GM12878 (cell line): Measurements from ENCODE around the gene GEMIN8. TPM values are rescaled to one million over a fixed set of nuclear protein-coding genes. Genes with fewer than 3 reads are reported as not detected.

Experiments
- ATAC-seq: fragments of 200-7000 bp; cut with Tn5 transposase; 3 replicates; pipeline ENCODE4 v1.9.1; 2020; ENCODE audit warnings: mild to moderate bottlenecking, moderate library complexity
- BruUV-seq: library from RNA; stranded (reverse); fragments of 400-500 nt; replicated peaks from 2 replicates; lab custom pipeline; 2021; lab: Mats Ljungman, UMichigan
- CTCF ChIA-PET: fragments of 300-600 bp; sonication (Branson Sonifier 250); formaldehyde crosslinking; extraction: SDS; loops from one replicate; lab custom pipeline; 2021; ENCODE audit warnings: inconsistent platforms; lab: Yijun Ruan, JAX
- POLR2A ChIA-PET: fragments of 350-600 bp; formaldehyde crosslinking; extraction: SDS; loops from one replicate; lab custom pipeline; 2021; ENCODE audit warnings: inconsistent platforms; lab: Charles Lee
- RAD21 ChIA-PET: fragments of 300-600 bp; sonication (Branson Sonifier 250); formaldehyde crosslinking; loops from one replicate; lab custom pipeline; 2023; ENCODE audit warnings: antibody characterized with exemption; ENCODE audit not compliant: unreplicated experiment; lab: Charles Lee
- SMC1A ChIA-PET: fragments of 300-600 bp; sonication (Branson Sonifier 250); formaldehyde crosslinking; loops from one replicate; lab custom pipeline; 2023; ENCODE audit not compliant: unreplicated experiment, uncharacterized antibody; lab: Charles Lee
- DNase-seq: peaks from one replicate; pipeline ENCODE4 v3.0.0-alpha.2; 2011; ENCODE audit warnings: low read depth, low spot score
- FAIRE-seq: peaks from 3 replicates; lab custom pipeline; 2011; peaks lifted over from hg19 to GRCh38; lab: Jason Lieb, UNC
- H2AFZ ChIP-seq: 2 replicates; pipeline ENCODE4 v1.6.0; 2011; ENCODE audit warnings: low read depth, low read length, control low read depth; ENCODE audit not compliant: control insufficient read depth
- H3K27ac ChIP-seq: 2 replicates; pipeline ENCODE4 v1.5.1; 2011; ENCODE audit warnings: control low read depth; ENCODE audit not compliant: control insufficient read depth, insufficient read depth
- H3K27me3 ChIP-seq, 2 experiments: replicated peaks in 1 of 2; 2 replicates each; pipeline versions ENCODE4 v1.6.0 to v1.6.1; 2011; ENCODE audit warnings: low read length in 1 of 2; ENCODE audit not compliant: control insufficient read depth in 2 of 2, insufficient read depth in 2 of 2
- H3K36me3 ChIP-seq, 2 experiments: 2 replicates each; pipeline ENCODE4 v1.5.1; 2011; ENCODE audit warnings: low read length in 1 of 2; ENCODE audit not compliant: control insufficient read depth in 2 of 2, insufficient read depth in 2 of 2
- H3K4me1 ChIP-seq: 2 replicates; pipeline ENCODE4 v1.6.1; 2011; ENCODE audit warnings: mild to moderate bottlenecking, low read length, moderate library complexity, mixed read lengths; ENCODE audit not compliant: control insufficient read depth, insufficient read depth
- H3K4me2 ChIP-seq: 2 replicates; pipeline ENCODE4 v1.6.0; 2011; ENCODE audit warnings: control low read depth; ENCODE audit not compliant: control insufficient read depth, insufficient read depth
- H3K4me3 ChIP-seq: fragments of 200-600 bp; sonication (generic); 2 replicates; pipeline ENCODE4 v1.5.1; 2016
- H3K79me2 ChIP-seq: 2 replicates; pipeline ENCODE4 v1.6.0; 2011; ENCODE audit warnings: low read length; ENCODE audit not compliant: control insufficient read depth, insufficient read depth
- H3K9ac ChIP-seq: 2 replicates; pipeline ENCODE4 v1.8.0; 2011; ENCODE audit warnings: low read length, control low read depth, mixed read lengths; ENCODE audit not compliant: control insufficient read depth, insufficient read depth
- H3K9me3 ChIP-seq: replicated peaks from 3 replicates; pipeline ENCODE4 v1.5.1; 2011; ENCODE audit warnings: mild to moderate bottlenecking, low read length; ENCODE audit not compliant: control insufficient read depth, insufficient read depth
- H4K20me1 ChIP-seq: 2 replicates; pipeline ENCODE4 v1.6.0; 2011; ENCODE audit not compliant: control insufficient read depth, insufficient read depth
- ASH2L ChIP-seq: fragments of 300-600, 200-600 bp; sonication (generic); IDR thresholded peaks from 2 replicates; pipeline ENCODE4 v1.6.1; 2017; ENCODE audit warnings: low read depth, mild to moderate bottlenecking, borderline replicate concordance
- CBX5 ChIP-seq: sonication (generic); IDR thresholded peaks from 2 replicates; pipeline ENCODE4 v1.6.1; 2016; ENCODE audit warnings: low read depth, moderate library complexity, mild to moderate bottlenecking, inconsistent platforms
- HCFC1 ChIP-seq: fragments of 150-350 bp; IDR thresholded peaks from 2 replicates; pipeline ENCODE4 v1.6.1; 2014; ENCODE audit warnings: low read length
- NBN ChIP-seq: fragments of 450-650 bp; IDR thresholded peaks from 2 replicates; pipeline ENCODE4 v1.6.1; 2016
- NFIC ChIP-seq: IDR thresholded peaks from 2 replicates; pipeline ENCODE4 v1.6.1; 2012; ENCODE audit warnings: low read depth, mild to moderate bottlenecking, inconsistent platforms, low read length, moderate library complexity
- NR2C2 ChIP-seq: IDR thresholded peaks from 2 replicates; pipeline ENCODE4 v1.6.1; 2011; ENCODE audit warnings: borderline replicate concordance, low read depth; ENCODE audit not compliant: control insufficient read depth, insufficient read length
- POU2F2 ChIP-seq: IDR thresholded peaks from 3 replicates; pipeline ENCODE4 v1.6.1; 2011; ENCODE audit warnings: low read depth, mild to moderate bottlenecking, low read length, borderline replicate concordance
- RAD21 ChIP-seq: IDR thresholded peaks from 2 replicates; pipeline ENCODE4 v1.6.1; 2011; ENCODE audit warnings: mild to moderate bottlenecking, low read depth, low read length, moderate library complexity; ENCODE audit not compliant: insufficient read depth
- RAD51 ChIP-seq: fragments of 450-650 bp; IDR thresholded peaks from 2 replicates; pipeline ENCODE4 v1.6.1; 2016; ENCODE audit warnings: moderate library complexity, mild to moderate bottlenecking, inconsistent platforms
- SUZ12 ChIP-seq: fragments of 200-600 bp; sonication (generic); IDR thresholded peaks from one replicate; pipeline ENCODE4 v1.6.1; 2018; ENCODE audit warnings: antibody characterized with exemption, mild to moderate bottlenecking; ENCODE audit not compliant: unreplicated experiment
- TBL1XR1 ChIP-seq: IDR thresholded peaks from 2 replicates; pipeline ENCODE4 v1.6.1; 2012; ENCODE audit warnings: low read depth, low read length, improper control_type of control experiment
- YY1 ChIP-seq: IDR thresholded peaks from 2 replicates; pipeline ENCODE4 v1.6.1; 2011; ENCODE audit warnings: low read depth, mild to moderate bottlenecking, low read length
- WGBS: methylation state at CpG from one replicate; pipeline ENCODE4 v1.1.6; 2016; ENCODE audit warnings: low lambda C conversion rate; ENCODE audit not compliant: insufficient replicate concordance, insufficient coverage; ENCODE audit errors: missing lambda C conversion rate; 5-methylcytosine and 5-hydroxymethylcytosine counted together
- in situ Hi-C: fragments of 300-500 bp; cut with MboI; formaldehyde crosslinking; loops from 9 replicates; pipeline ENCODE4 v1.14.3; 2018; ENCODE audit warnings: mixed read lengths
- intact Hi-C: fragments of 100-400 bp; cut with micrococcal nuclease; formaldehyde crosslinking; loops from one replicate; pipeline ENCODE4 v1.14.2; 2022; ENCODE audit not compliant: unreplicated experiment
- polyA plus RNA-seq, 11 experiments: library from polyadenylated mRNA; depleted of rRNA in 4 of 11; unstranded in 6 of 11; stranded (reverse) in 5 of 11; fragments of >200 nt; fragmentation: Nextera tagmentation in 4 of 11; fragmentation: Illumina TruSeq in 1 of 11; extraction: Ambion mirVana in 4 of 11; extraction: Trizol in 1 of 11; gene quantifications; 1 replicate in 1 of 11; 2 replicates in 10 of 11; pipeline versions ENCODE4 v1.2.1 to v1.2.3, GENCODE V29; 2011 to 2016; ENCODE audit warnings: inconsistent platforms in 2 of 11, missing spikeins in 2 of 11, low read depth in 1 of 11
- total RNA-seq, 4 experiments: library from RNA; depleted of rRNA in 3 of 4; stranded (reverse); fragments of >200 nt in 3 of 4; fragmentation: Illumina TruSeq in 1 of 4; extraction: Trizol in 1 of 4; gene quantifications; 2 replicates each; pipeline versions ENCODE4 v1.2.1 to v1.2.3, GENCODE V29; 2013 to 2021
- TF ChIP-seq, protein P1 (sequence below): IDR thresholded peaks from 2 replicates; pipeline ENCODE4 v1.6.1; 2011; ENCODE audit warnings: borderline replicate concordance, low read depth, mild to moderate bottlenecking, moderate library complexity, mixed read lengths, low read length; ENCODE audit not compliant: insufficient read depth; ENCODE audit errors: extremely low read length
- TF ChIP-seq, protein P2 (sequence below): fragments of 450-650 bp; IDR thresholded peaks from 2 replicates; pipeline ENCODE4 v1.6.1; 2018; ENCODE audit warnings: mild to moderate bottlenecking, low read depth, moderate library complexity; ENCODE audit not compliant: partially characterized antibody

Gene GEMIN8
- total and polyA plus RNA-seq, 10 of the 15 experiments (the other 5 are each of a cell fraction or from before 2014, with no cell fraction given): 18.4 to 87.0 (median 27.7) TPM

DNA sequence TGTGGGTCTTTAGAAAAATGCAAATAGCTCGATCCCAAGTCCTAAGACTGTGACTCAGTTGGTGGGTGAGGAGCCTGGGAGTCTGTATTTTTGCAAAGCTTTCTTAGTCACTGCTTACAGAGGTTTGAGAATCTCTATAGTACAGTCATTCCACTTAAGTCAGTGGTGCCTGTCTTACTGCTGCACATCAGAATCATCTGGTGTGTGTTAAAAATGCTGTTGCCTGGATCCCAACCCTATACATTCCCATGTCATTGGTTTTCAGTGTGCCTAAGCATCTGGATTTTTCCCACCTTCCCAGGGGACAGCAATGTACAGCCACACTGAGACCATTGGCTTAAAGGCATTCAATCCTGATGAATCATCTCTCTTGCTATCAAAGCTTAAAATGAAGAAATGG lies 21.0 kb upstream of the GEMIN8 start:
- Histone ChIP-seq H3K36me3 (no peaks in the 10 kb centered on the region), H3K9me3 (no peaks in the 10 kb centered on the region; the same call in 2 of the 3 replicates), H3K4me3 (no peak overlapping the region), H3K27me3 (peaks cover 2% of the 10 kb centered on the region in 2 experiments; a peak in 3 of 4 replicates), H3K9ac (no peak overlapping the region), H3K4me1 (no peaks in the 10 kb centered on the region), H3K4me2 (no peak overlapping the region), H4K20me1 (no peaks in the 10 kb centered on the region), H2AFZ (no peak overlapping the region), H3K27ac (no peak overlapping the region), H3K79me2 (no peaks in the 10 kb centered on the region)
- BruUV-seq: no TSS peak
- no peak for FAIRE-seq
- TF ChIP-seq NR2C2 (no peak), NFIC (no peak), YY1 (no peak), TBL1XR1 (no peak), RAD21 (no peak), CBX5 (no peak), HCFC1 (no peak), ASH2L (no peak), SUZ12 (no peak), POU2F2 (no peak), RAD51 (no peak), NBN (no peak)
- TF ChIP-seq, protein P1, sequence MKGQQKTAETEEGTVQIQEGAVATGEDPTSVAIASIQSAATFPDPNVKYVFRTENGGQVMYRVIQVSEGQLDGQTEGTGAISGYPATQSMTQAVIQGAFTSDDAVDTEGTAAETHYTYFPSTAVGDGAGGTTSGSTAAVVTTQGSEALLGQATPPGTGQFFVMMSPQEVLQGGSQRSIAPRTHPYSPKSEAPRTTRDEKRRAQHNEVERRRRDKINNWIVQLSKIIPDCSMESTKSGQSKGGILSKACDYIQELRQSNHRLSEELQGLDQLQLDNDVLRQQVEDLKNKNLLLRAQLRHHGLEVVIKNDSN: no peak
- TF ChIP-seq, protein P2, sequence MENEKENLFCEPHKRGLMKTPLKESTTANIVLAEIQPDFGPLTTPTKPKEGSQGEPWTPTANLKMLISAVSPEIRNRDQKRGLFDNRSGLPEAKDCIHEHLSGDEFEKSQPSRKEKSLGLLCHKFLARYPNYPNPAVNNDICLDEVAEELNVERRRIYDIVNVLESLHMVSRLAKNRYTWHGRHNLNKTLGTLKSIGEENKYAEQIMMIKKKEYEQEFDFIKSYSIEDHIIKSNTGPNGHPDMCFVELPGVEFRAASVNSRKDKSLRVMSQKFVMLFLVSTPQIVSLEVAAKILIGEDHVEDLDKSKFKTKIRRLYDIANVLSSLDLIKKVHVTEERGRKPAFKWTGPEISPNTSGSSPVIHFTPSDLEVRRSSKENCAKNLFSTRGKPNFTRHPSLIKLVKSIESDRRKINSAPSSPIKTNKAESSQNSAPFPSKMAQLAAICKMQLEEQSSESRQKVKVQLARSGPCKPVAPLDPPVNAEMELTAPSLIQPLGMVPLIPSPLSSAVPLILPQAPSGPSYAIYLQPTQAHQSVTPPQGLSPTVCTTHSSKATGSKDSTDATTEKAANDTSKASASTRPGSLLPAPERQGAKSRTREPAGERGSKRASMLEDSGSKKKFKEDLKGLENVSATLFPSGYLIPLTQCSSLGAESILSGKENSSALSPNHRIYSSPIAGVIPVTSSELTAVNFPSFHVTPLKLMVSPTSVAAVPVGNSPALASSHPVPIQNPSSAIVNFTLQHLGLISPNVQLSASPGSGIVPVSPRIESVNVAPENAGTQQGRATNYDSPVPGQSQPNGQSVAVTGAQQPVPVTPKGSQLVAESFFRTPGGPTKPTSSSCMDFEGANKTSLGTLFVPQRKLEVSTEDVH: no peak
- 7% methylated on average over 1 of the region's 1 CpG for WGBS
- in situ Hi-C loops (no loop called here), intact Hi-C loops (no loop called here)
- no peak for DNase-seq
- CTCF ChIA-PET: interaction anchor here (2.6 to 2.9 kb wide), 2 partner anchors 11 kb away, joined by 6 to 16 read pairs; no protein-coding TSS in a partner anchor
- ATAC-seq: peak; percentile 55
- POLR2A ChIA-PET: no interaction called here
- SMC1A ChIA-PET: interaction anchor here (0.6 to 1.4 kb wide), 2 partner anchors 26 to 1231 kb away, joined by 3 read pairs; no protein-coding TSS in a partner anchor
- RAD21 ChIA-PET: no interaction called here
